ENCODE data around the gene PRM2.

Gene PRM2

DNA sequence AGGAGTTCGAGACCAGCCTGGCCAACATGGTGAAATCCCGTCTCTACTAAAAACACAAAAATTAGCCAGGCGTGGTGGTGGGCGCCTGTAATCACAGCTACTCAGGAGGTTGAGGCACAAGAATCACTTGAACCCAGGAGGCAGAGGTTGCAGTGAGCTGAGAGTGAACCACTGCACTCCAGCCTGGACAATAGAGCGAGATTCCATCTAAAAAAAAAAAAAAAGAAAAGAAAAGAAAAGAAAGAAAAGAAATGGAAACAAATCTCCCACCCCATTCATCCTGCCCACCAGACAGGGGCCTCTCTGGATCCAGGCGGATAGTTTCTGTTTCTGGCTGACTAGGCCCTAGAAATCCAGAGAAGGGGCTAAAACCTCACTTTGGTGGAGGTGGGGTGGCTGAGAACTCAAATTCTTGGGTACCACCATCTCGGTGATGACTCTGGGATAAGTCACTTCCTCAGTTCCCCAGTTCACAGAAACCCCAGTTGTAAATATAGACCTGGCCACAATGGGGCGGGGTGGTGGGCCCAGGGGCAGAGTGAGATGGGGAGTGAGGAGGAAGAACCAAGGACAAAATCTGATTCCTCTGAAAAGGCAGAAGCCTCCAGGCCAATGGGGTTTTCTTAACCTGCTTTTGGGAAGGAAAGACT lies 42.4 kb downstream of the PRM2 start:
- no peak for TF ChIP-seq ZNF274 (IDR thresholded peaks at IDR 0.05; ENCODE audit: low read depth, low read length)
- H3K4me3 ChIP-seq (ENCODE audit: low read length) = no peak overlapping the region

DNA sequence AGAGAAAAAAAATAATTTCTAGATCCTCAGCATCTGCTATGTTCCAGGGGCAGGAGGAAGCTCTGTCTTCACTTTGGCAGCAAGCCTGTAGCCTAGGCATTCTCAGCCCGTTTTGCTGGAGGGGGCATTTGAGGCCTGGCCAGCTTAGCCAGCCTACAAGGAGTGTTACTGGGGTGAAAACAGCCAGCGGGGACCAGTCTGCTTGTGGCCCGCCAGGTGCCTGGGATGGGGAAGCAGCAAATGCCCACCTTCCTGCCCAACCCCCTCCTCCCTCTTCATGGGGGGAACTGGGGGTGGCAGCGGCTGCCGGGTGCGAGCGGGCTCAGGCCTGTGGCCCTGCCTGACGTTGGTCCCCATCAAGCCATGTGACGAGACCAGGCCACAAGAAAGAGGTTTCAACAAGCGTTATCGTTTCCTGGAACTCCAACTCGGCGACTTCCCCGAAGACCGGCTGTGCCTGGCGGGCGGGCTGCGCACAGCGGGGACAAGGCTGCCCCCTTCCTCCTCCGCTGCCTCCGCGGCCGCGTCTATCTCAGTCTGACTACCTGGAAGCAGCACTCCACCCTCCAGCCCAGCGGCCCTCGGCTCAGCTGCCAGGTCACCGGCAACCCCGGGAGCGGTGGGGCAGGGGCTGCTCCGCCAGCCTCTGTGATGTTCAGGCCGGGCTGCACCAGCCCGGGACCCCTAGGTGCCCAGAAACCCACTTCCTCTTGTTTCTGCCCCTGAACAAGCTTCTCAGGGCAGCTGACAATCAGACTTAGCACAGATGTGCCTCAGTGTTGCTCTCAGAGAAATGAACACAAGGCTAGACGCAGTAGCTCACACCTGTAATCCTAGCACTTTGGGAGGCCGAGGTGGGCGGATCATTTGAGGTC lies 43.2 kb downstream of the PRM2 start:
- no peak for TF ChIP-seq ZNF274 (IDR thresholded peaks at IDR 0.05; ENCODE audit: low read depth, low read length)
- H3K4me3 ChIP-seq (ENCODE audit: low read length) = no peak overlapping the region

DNA sequence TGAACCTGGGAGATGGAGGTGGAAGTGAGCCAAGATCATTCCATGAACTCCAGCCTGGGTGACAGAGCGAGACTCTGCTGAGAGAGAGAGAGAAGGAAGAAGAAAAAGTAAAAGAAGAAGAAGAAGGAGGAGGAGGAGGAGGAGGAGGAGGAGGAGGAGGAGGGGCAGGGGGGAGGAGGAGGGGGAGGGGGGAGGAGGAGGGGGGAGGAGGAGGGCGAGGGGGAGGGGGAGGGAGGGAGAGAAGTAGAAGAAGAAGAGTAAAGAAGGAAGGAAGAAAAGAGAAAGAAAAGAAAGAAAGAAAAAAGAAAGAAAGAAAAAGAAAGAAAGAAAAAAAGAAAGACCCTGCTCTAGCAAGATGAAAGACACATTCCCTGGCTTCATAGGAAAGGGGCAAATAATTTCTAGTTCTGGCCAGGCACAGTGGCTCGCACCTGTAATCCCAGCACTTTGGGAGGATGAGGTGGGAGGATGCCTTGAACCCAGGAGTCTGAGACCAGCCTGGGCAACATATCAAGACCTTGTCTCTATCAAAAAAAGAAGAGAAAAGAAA lies 43.9 kb downstream of the PRM2 start:
- TF ChIP-seq ZNF274 (IDR thresholded peaks at IDR 0.05; ENCODE audit: low read depth, low read length) = no peak
- H3K4me3 ChIP-seq (ENCODE audit: low read length) = no peak overlapping the region

DNA sequence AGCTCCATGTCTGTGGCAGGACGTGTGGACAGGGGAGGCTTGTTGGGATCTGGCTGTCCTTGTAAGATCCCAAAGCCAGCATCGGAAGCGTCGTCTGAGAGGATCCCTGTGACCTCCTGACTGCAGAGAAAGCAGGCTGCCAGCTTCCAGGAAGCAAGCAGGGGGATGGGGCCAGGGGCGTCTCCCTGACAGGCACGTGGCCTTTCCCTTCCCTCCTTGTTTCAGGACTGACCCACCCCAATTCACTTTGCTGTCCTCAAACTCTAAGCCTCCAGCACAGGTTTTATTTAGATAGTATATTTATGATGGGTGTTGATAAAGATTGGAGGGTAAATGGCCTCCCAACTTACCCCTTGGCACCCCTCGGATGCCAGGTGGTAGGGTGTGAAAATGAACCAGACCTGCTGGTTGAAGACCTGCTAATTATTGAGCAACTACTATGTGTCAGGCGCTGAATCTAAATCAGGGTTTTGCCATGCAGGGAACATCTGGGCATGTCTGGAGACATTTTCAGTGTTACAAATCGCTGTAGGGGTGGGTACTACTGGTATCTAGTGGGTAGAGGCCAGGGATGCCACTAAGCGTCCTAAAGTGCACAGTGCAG lies 44.8 kb downstream of the PRM2 start:
- no peak overlapping the region for H3K4me3 ChIP-seq (ENCODE audit: low read length)
- TF ChIP-seq ZNF274 (IDR thresholded peaks at IDR 0.05; ENCODE audit: low read depth, low read length) = no peak

DNA sequence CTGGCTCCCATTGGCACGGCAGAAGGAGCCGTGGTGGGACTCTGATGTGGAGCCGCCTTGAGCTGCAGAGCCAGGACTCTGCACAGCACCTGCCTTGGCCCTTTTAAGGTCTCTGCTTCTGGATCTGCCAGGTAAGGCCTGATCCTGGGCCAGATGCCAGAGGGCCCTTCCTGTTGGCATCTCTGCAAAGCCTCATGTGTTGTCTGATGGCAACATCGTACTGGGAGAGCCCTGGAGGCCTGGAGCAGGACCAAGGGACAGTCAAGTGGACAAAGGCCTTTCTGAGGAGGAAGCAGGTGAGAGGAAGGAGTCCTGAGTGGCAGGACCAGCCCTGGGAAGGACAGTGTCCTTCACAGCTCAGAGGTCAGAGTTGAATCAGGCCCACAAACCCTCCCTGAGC lies 46.4 kb downstream of the PRM2 start:
- no peak overlapping the region for H3K4me3 ChIP-seq (ENCODE audit: low read length)
- TF ChIP-seq ZNF274 (IDR thresholded peaks at IDR 0.05; ENCODE audit: low read depth, low read length) = no peak

DNA sequence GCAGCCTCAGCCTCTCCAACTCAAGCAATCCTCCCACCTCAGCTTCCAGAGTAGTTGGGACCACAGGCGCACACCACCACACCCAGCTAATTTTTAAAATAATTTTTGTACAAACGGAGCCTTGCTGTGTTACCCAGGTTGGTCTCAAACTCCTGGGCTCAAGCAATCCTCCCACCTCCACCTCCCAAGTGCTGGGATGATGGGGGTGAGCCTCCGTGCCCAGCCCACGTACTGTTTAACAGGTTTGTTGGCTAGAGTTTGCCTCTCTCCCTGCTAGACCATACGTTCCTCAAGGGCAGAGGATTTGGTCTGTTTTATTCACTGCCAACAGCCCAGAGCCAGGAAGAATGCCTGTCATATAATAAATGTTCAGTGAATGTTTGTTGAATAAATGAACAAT lies 46.8 kb downstream of the PRM2 start:
- no peak overlapping the region for H3K4me3 ChIP-seq (ENCODE audit: low read length)
- TF ChIP-seq ZNF274 (IDR thresholded peaks at IDR 0.05; ENCODE audit: low read depth, low read length) = no peak

DNA sequence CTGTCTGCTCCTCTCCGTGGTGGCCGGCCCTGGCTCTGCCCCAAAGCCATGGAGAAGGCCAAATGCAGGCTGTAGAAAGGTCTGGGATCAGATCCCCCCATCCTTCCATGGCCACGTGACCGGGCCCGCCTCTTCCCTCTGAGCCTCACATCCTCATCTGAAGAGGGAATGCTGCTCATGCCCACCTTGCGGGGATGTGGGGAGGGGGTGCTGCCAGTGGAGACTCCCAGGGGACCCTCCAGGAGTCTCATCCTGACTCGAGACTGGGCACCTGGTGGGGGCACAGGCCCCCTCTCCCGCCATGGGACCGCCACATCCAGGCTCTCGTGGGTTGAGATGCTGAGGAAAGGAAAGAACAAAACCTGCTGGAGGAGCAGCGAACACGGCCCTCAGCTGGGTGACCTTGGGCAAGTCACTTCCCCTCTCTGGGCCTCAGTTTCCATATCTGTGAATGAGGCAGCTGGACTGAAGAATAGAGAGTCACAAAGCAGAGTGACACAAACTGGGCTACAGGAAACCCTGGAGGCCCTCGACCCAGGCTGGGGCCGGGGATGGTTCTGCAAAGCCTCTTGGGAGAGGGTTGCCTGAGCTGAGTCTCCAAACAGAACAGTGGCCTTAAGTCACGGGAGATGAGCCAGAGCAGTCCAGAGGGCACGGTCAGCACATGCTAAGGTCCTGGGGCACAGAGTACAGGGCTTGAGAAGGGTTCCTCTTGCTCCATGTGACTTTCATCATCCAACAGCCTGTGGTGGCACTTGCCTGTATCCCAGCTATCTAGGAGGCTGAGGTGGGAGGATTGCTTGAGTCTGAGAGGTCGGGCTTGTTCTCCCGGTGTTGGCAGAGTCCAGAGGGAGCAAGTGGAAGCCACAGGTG lies 50.4 kb downstream of the PRM2 start:
- no peak overlapping the region; the same call in 1 of the 2 replicates for H3K4me3 ChIP-seq (ENCODE audit: low read length)

More for the DNA sequence above, 50.4 kb downstream of the PRM2 start:
- TF ChIP-seq ZNF274 (IDR thresholded peaks at IDR 0.05; ENCODE audit: low read depth, low read length) = no peak

All from GM08714 (cell line).